HepG2 (cell line): ENCODE results near the gene GSK3B. TPM values are rescaled to one million over a fixed set of nuclear protein-coding genes. Genes with fewer than 3 reads are reported as not detected.

Experiments
- BATF2 ChIP-seq: sonication (generic); formaldehyde crosslinking; IDR thresholded peaks from 2 replicates; pipeline ENCODE4 v1.8.0; 2022; ENCODE audit warnings: mild to moderate bottlenecking, missing genetic modification reagents, moderate library complexity
- DDIT3 ChIP-seq: sonication (generic); formaldehyde crosslinking; IDR thresholded peaks from 2 replicates; pipeline ENCODE4 v1.4.0; 2020; ENCODE audit warnings: mild to moderate bottlenecking, missing genetic modification reagents
- HMGXB3 ChIP-seq: sonication (generic); formaldehyde crosslinking; IDR thresholded peaks from 2 replicates; pipeline ENCODE4 v1.4.0; 2020; ENCODE audit warnings: missing genetic modification reagents, borderline replicate concordance
- NFE2L1 ChIP-seq: sonication (generic); formaldehyde crosslinking; IDR thresholded peaks from 2 replicates; pipeline ENCODE4 v1.4.0; 2020; ENCODE audit warnings: missing genetic modification reagents, mild to moderate bottlenecking, borderline replicate concordance
- RNF2 ChIP-seq: fragments of 450-650 bp; conservative IDR thresholded peaks from 2 replicates; pipeline ENCODE4 v1.6.1; 2016; ENCODE audit warnings: low read depth
- ZBTB46 ChIP-seq: sonication (generic); formaldehyde crosslinking; IDR thresholded peaks from 2 replicates; pipeline ENCODE4 v1.4.0; 2020; ENCODE audit warnings: mild to moderate bottlenecking, missing genetic modification reagents, borderline replicate concordance
- ZNF232 ChIP-seq: sonication (generic); formaldehyde crosslinking; IDR thresholded peaks from 2 replicates; pipeline ENCODE4 v1.4.0; 2020; ENCODE audit warnings: missing genetic modification reagents, borderline replicate concordance
- ZNF318 ChIP-seq: sonication (generic); formaldehyde crosslinking; IDR thresholded peaks from 2 replicates; pipeline ENCODE4 v1.4.0; 2020; ENCODE audit warnings: mild to moderate bottlenecking, missing genetic modification reagents
- ZNF382 ChIP-seq: sonication (generic); formaldehyde crosslinking; IDR thresholded peaks from 2 replicates; pipeline ENCODE4 v1.5.0; 2020; ENCODE audit warnings: missing genetic modification reagents, mild to moderate bottlenecking, borderline replicate concordance
- ZNF670 ChIP-seq: sonication (generic); formaldehyde crosslinking; IDR thresholded peaks from 2 replicates; pipeline ENCODE4 v1.8.0; 2022; ENCODE audit warnings: mild to moderate bottlenecking, missing genetic modification reagents, borderline replicate concordance
- ZNF772 ChIP-seq: sonication (generic); formaldehyde crosslinking; IDR thresholded peaks from 2 replicates; pipeline ENCODE4 v1.5.0; 2020; ENCODE audit warnings: mild to moderate bottlenecking, missing genetic modification reagents
- ZSCAN20 ChIP-seq: sonication (generic); formaldehyde crosslinking; IDR thresholded peaks from 2 replicates; pipeline ENCODE4 v1.4.0; 2020; ENCODE audit warnings: missing genetic modification reagents, mild to moderate bottlenecking, borderline replicate concordance
- polyA plus RNA-seq, 8 experiments: library from polyadenylated mRNA; depleted of rRNA in 3 of 8; stranded (reverse) in 7 of 8; unstranded in 1 of 8; fragments of >200 nt; fragmentation: Illumina TruSeq in 4 of 8; extraction: Trizol in 4 of 8; gene quantifications; 2 replicates each; pipeline versions ENCODE4 v1.2.1 to v1.2.3, GENCODE V29; 2011 to 2016; ENCODE audit warnings: low read depth in 4 of 8, missing spikeins in 1 of 8, mixed read lengths in 1 of 8; ENCODE audit not compliant: insufficient read depth in 1 of 8
- total RNA-seq, 5 experiments: library from RNA; depleted of rRNA; stranded (reverse); fragments of >200 nt; fragmentation: Illumina TruSeq; extraction: Trizol; gene quantifications; 2 replicates each; pipeline ENCODE4 v1.2.3, GENCODE V29; 2016; ENCODE audit warnings: low read depth in 1 of 5

The GSK3B gene
- total and polyA plus RNA-seq, 2 of the 13 experiments (the other 11 are each of a cell fraction or from before 2014, with no cell fraction given) = 22.3 to 30.1 TPM

GRCh38 chr3:120095226-120095978 is 1.2 kb upstream of the GSK3B start (continued):
- no peak for TF ChIP-seq ZNF382 (CRISPR knock-in tag)
- TF ChIP-seq RNF2 = no peak
- TF ChIP-seq HMGXB3 (CRISPR knock-in tag) = peak; percentile 17; the same call in 1 of the 2 replicates
- TF ChIP-seq ZNF318 (CRISPR knock-in tag) = no peak
- TF ChIP-seq NFE2L1 (CRISPR knock-in tag) = peak; percentile 83; the same call in 1 of the 2 replicates
- no peak for TF ChIP-seq DDIT3 (CRISPR knock-in tag)
- TF ChIP-seq ZBTB46 (CRISPR knock-in tag) = 0 out of 2 replicates have a peak, but pooled peaks have one; percentile 57
- peak; percentile 70; the same call in 1 of the 2 replicates for TF ChIP-seq ZNF232
- TF ChIP-seq ZNF772 = peak; percentile 73; the same call in 1 of the 2 replicates
- TF ChIP-seq BATF2 (CRISPR knock-in tag) = no peak
- TF ChIP-seq ZNF670 (CRISPR knock-in tag) = peak; percentile 39; the same call in 1 of the 2 replicates
- no peak for TF ChIP-seq ZSCAN20
